Myocyte (in vitro differentiated cells): ENCODE measurements around the gene BMPR1B. TPM values are rescaled to one million over a fixed set of nuclear protein-coding genes. Genes with fewer than 3 reads are reported as not detected.

Source experiments
- DNase-seq: peaks from one replicate; pipeline ENCODE4 v3.0.0-alpha.2; 2012; ENCODE audit warnings: low read depth
- total RNA-seq: library from RNA; depleted of rRNA; stranded (reverse); fragments of >200 nt; gene quantifications from 2 replicates; pipeline ENCODE4 v1.2.3, GENCODE V29; 2014

The BMPR1B gene
- total RNA-seq, 1 donor from 2014 or later = 9.8 TPM

GRCh38 chr4:94762326-94762725 is 4.6 kb downstream of the BMPR1B start:
- no peak for DNase-seq

DNA sequence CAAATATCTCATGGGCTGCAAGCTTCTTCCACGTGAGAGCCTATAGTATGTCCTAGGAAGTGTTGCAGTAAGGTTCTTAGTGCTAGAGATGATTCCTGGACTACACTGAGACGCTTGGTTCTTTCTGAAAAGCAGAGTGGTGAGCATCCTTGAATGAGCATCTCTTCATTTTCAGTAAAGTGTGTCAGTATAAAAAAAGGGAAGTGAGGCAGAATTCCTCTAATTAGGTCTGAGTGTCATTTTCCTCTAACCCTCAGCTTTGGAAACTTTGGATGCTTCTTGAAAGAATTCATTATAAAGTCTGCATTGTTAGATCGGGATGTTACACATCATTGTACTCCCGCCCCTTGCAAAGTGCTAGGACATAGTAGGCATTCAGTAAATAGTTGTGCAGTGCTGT is 5.2 kb downstream of the BMPR1B start:
- DNase-seq = no peak

- no peak for DNase-seq
Observed at GRCh38 chr4:94763500-94763899, 5.7 kb downstream of the BMPR1B start.

GRCh38 chr4:94764069-94764468 is 6.3 kb downstream of the BMPR1B start:
- DNase-seq = no peak

DNA sequence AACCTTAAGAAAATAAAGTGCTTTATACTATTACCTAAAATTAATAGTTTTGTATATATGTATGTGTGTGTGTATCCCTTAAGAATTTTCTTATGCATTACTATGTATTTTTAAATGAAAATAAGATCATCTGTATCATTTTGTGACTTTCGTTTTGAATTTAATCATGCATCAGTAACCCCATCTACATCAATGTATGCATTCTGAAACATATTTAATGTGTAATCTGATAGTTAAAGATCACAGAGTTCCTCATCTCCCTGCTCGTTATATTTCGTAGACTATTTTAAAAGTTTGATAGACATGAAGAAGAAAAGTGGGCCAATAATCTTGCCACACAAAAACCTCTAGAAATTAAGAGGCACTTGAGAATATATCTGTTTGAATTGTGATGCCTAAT is 7.4 kb downstream of the BMPR1B start:
- DNase-seq = no peak

DNA sequence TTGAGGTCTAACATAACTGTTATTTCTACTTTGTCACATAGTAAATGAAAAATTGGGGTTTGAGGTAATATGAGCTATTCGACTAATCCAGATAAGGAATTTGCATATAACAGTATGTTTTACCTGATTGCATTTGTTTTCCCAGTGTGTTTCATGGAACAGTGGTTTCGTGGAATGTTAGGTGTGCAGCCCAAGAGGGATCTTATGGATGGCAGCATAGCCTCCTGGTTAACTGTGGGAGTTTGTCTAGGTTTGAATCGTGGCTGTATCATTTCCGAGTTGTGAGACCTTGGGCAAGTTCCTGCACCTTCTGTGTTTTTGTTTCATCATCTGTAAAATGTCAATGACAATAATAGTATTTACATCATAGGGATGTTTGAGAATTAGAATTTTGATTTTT is 7.9 kb downstream of the BMPR1B start:
- no peak for DNase-seq

- no peak for DNase-seq
Observed at GRCh38 chr4:94766856-94767255, 9.1 kb downstream of the BMPR1B start.

- DNase-seq = no peak
Observed at GRCh38 chr4:94767446-94767845, 9.7 kb downstream of the BMPR1B start.

DNA sequence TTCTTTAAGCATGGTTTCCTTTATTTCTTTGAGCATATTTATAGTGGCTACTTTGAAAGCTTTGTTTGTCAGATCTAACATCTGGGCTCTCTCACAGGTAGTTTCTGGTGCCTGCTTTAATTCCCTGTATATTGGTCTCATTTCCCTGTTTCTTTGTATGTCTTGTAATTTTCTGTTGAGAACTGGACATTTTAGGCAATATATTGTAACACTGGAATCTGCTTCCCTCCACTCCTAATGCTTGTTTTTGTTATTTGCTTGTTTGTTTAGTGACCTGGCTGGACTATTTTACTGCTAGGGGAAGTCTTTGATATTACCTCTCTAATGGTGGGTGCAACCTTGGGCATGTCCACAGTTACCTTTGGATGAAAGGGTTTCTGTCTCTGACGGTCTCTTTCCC is 25.0 kb downstream of the BMPR1B start:
- DNase-seq = no peak

- DNase-seq = no peak
Observed at GRCh38 chr4:94791701-94792100, 33.9 kb downstream of the BMPR1B start.

GRCh38 chr4:94798808-94799207 is 41.1 kb downstream of the BMPR1B start:
- no peak for DNase-seq

DNA sequence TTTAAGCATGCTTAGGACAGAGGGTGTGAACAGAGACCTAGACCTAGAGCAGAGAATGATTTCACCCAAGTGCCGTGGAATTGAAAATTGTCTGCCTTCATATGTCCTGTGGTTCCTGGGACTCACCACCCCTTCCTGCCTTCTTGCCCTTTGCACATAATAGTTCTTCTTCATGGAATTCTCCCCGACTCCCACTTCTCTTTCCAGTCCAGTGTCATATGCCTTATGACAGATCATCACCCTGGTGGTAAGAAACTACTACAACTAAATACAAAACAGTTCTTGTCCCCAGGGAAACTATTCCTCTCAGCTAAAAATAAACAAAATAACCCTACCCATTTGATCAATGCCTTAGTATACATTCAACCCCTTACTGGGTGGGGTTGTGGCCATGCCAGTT is 43.3 kb downstream of the BMPR1B start:
- DNase-seq = no peak

DNA sequence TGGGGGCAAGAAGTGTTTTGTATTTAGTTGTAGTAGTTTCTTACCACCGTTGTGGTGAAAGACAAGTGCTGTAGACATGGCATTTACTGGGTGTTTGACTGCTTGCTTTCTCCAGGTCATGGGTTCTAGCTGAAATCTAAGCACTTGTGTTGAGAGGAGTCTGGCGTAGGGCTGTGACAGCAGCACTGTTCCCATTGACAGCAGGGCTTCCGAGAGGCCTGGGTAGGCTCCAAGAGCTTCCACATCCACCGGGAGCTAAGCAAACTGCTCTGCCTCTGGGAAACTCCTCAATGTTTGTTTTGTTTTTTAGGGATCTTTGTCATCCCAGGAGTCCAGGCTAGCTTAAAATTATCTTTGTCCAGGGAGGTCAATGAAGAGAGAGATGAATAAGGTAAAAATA is 44.3 kb downstream of the BMPR1B start:
- no peak for DNase-seq

DNA sequence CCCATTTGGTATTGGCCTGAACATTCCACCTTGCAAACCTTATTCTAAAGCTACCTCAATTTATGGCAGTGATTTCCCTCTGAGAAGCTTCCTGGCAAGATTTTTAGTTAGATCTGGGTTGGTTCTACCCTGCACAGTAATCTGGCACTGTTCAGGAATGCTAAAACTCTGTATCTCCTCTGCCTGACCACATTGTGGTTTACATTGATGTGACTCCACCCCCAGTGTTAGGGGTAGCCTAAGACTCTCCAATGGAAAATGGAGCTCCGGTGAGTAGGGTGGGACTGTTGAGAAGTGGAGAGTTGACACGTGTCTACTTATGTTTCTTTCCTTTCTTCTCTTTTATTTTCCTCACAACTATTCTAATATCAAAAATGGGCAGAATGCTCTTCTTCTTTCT is 45.4 kb downstream of the BMPR1B start:
- DNase-seq = peak; percentile 36

DNA sequence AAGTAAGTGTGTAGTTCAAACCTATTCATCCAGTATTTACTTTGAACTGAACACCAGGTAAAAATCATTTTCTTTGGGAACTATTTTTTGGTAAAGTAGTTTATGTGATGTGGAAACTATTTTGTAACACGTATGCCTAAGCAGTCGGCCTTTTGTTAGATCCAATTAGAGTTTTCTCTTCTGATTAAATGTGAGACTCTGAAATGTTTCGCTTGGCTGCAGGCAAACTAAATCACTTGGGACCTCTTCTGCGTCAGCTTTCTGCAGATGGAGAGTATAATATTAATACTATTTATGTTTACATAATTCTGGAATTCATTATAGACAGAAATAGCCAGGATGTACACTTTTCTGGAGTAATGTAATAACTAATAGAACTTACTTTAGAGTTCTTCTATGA is 46.9 kb downstream of the BMPR1B start:
- no peak for DNase-seq

DNA sequence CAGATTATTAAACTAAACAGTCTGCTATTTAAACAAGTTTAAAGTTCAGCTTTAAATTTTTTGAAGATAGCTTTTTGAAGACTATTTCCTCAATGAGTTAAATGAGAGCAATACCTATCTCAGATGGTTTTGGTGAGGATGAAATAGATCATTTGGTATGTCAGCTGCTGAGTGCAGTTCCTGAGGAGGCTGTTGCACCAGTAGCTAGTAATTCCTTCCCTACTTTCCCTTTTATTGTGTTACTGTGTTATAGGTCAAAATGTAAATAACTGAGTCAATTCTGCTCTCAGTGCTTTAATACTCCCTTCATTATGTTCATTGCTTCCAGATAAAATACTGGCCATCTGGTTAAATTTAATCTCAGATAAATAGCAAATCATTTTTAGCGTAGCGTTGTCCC is 48.6 kb downstream of the BMPR1B start:
- DNase-seq = no peak

- no peak for DNase-seq
Observed at GRCh38 chr4:94811643-94812042, 53.9 kb downstream of the BMPR1B start.

GRCh38 chr4:94813221-94813620 is 55.5 kb downstream of the BMPR1B start:
- no peak for DNase-seq

GRCh38 chr4:94814237-94814636 is 56.5 kb downstream of the BMPR1B start:
- no peak for DNase-seq

- DNase-seq = peak; percentile 83
Observed at GRCh38 chr4:94819371-94820168, 61.8 kb downstream of the BMPR1B start.

GRCh38 chr4:94826206-94826605 is 68.5 kb downstream of the BMPR1B start:
- no peak for DNase-seq

- DNase-seq = peak; percentile 56
Observed at GRCh38 chr4:94827481-94828110, 69.8 kb downstream of the BMPR1B start.

GRCh38 chr4:94828882-94829281 is 71.1 kb downstream of the BMPR1B start:
- DNase-seq = no peak
